Loucy (cell line): ENCODE measurements around the gene BICD1.

Experiments used
- EZH2phosphoT487 ChIP-seq: fragments of 200-600 bp; IDR thresholded peaks from 2 replicates; pipeline ENCODE4 v1.6.1; 2018; ENCODE audit warnings: antibody characterized with exemption, mild to moderate bottlenecking, moderate library complexity, borderline replicate concordance
- TF ChIP-seq, protein P1 (sequence below): fragments of 200-600 bp; sonication (generic); conservative IDR thresholded peaks from 2 replicates; pipeline ENCODE4 v1.5.1; 2014; ENCODE audit warnings: mild to moderate bottlenecking, antibody characterized with exemption, low read length

DNA sequence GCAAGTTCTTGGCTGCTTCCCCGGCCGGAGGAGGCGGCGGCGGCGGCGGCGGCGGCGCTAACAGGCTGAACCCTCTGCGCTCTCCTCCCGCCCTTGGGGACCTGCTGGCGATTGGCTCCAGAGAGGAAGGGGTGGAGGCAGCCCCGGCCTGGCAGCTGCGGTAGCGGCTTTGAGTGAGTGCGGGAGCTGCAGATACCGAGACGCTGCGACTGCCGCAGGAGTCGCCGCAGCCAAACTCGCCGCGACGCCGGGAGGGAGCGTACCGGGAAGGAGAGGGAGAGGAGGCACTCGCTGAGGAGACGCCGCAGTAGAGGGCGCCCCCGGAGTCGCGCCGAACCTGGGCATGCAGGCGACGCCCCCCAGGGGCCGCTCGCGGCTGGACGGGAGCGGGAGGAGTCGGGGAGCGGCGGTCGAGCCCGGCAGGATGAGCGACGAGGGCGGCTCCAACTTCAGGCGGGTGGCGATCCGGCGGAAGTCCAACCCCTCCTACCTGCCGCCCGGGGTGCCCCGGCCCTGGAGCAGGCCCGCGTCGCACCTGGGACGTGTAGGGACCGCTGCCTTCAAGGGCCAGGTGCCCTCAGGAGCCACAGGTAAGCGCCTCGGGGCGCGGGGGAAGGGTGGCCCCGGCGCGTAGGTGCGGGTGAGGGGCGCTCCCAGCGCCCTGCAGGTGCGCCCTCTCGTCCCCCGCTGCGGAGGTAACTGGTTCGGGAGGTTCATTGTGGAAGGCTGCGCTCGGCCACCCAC, 292.9 kb downstream of the BICD1 start, which contains the start of gene FGD4:
- TF ChIP-seq, protein P1, sequence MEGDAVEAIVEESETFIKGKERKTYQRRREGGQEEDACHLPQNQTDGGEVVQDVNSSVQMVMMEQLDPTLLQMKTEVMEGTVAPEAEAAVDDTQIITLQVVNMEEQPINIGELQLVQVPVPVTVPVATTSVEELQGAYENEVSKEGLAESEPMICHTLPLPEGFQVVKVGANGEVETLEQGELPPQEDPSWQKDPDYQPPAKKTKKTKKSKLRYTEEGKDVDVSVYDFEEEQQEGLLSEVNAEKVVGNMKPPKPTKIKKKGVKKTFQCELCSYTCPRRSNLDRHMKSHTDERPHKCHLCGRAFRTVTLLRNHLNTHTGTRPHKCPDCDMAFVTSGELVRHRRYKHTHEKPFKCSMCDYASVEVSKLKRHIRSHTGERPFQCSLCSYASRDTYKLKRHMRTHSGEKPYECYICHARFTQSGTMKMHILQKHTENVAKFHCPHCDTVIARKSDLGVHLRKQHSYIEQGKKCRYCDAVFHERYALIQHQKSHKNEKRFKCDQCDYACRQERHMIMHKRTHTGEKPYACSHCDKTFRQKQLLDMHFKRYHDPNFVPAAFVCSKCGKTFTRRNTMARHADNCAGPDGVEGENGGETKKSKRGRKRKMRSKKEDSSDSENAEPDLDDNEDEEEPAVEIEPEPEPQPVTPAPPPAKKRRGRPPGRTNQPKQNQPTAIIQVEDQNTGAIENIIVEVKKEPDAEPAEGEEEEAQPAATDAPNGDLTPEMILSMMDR = no peak
- TF ChIP-seq EZH2phosphoT487 = no peak
